OCI-LY7 (cell line): ENCODE measurements around the gene ZNF846. TPM values are rescaled to one million over a fixed set of nuclear protein-coding genes. Genes with fewer than 3 reads are reported as not detected.
A peak's percentile ranks its signal among the peaks of the same experiment; 100 is the strongest.
"Not testable (repeated sequence)": the region's sequence is repeated elsewhere in the genome, so short reads cannot be mapped to it uniquely, and the experiment has no call there.

Experiments
- BruUV-seq: library from RNA; stranded (reverse); fragments of 400-500 nt; replicated peaks from 2 replicates; lab custom pipeline; 2021; lab: Mats Ljungman, UMichigan
- CTCF ChIA-PET: fragments of 300-600 bp; sonication (Branson Sonifier 250); formaldehyde crosslinking; loops from one replicate; lab custom pipeline; 2022; ENCODE audit warnings: antibody characterized with exemption; ENCODE audit not compliant: unreplicated experiment; lab: Charles Lee
- POLR2A ChIA-PET: fragments of 300-600 bp; sonication (Branson Sonifier 250); formaldehyde crosslinking; loops from one replicate; lab custom pipeline; 2022; ENCODE audit warnings: antibody characterized with exemption; lab: Charles Lee
- DNase-seq: peaks from one replicate; pipeline ENCODE4 v3.0.0-alpha.2; 2015; ENCODE audit warnings: low spot score
- H2AFZ ChIP-seq: fragments of 200-600 bp; sonication (generic), shearing (Covaris generic); 2 replicates; pipeline ENCODE4 v1.6.1; 2014; ENCODE audit warnings: mild to moderate bottlenecking, antibody characterized with exemption, low read length, moderate library complexity
- H3K27ac ChIP-seq: fragments of 200-600 bp; sonication (generic); 2 replicates; pipeline ENCODE4 v1.5.1; 2014; ENCODE audit warnings: mixed run types, low read depth, mild to moderate bottlenecking, moderate library complexity, low read length, inconsistent platforms; ENCODE audit not compliant: poor library complexity, severe bottlenecking
- H3K36me3 ChIP-seq: fragments of 200-600 bp; sonication (generic); 2 replicates; pipeline ENCODE4 v1.6.1; 2014; ENCODE audit warnings: mild to moderate bottlenecking, antibody characterized with exemption, low read length, moderate library complexity, mixed read lengths; ENCODE audit not compliant: insufficient read depth
- H3K4me1 ChIP-seq: fragments of 200-600 bp; sonication (generic); 2 replicates; pipeline ENCODE4 v1.5.1; 2014; ENCODE audit warnings: mild to moderate bottlenecking, low read length; ENCODE audit not compliant: insufficient read depth, poor library complexity, severe bottlenecking
- H3K4me2 ChIP-seq: fragments of 200-600 bp; sonication (generic); 2 replicates; pipeline ENCODE4 v1.6.1; 2014; ENCODE audit warnings: mild to moderate bottlenecking, low read length
- H3K4me3 ChIP-seq: fragments of 200-600 bp; sonication (generic); 2 replicates; pipeline ENCODE4 v1.5.1; 2014; ENCODE audit warnings: mild to moderate bottlenecking, low read depth, low read length; ENCODE audit not compliant: poor library complexity, severe bottlenecking
- H3K79me2 ChIP-seq: fragments of 200-600 bp; sonication (generic); 2 replicates; pipeline ENCODE4 v1.6.1; 2016; ENCODE audit warnings: low read depth, mild to moderate bottlenecking, low read length, moderate library complexity, mixed read lengths; ENCODE audit not compliant: insufficient read depth
- H3K9me2 ChIP-seq: fragments of 200-600 bp; sonication (generic); 2 replicates; pipeline ENCODE4 v1.6.1; 2016; ENCODE audit warnings: mild to moderate bottlenecking, low read length, mixed read lengths; ENCODE audit not compliant: insufficient read depth
- H3K9me3 ChIP-seq: fragments of 200-600 bp; sonication (generic); 2 replicates; pipeline ENCODE4 v1.6.1; 2014; ENCODE audit warnings: mild to moderate bottlenecking, mixed run types, low read length, mixed read lengths
- H4K20me1 ChIP-seq: fragments of 200-600 bp; sonication (generic); 2 replicates; pipeline ENCODE4 v1.6.1; 2014; ENCODE audit warnings: mild to moderate bottlenecking, antibody characterized with exemption, low read length, moderate library complexity, mixed read lengths; ENCODE audit not compliant: insufficient read depth
- EZH2phosphoT487 ChIP-seq: fragments of 200-600 bp; sonication (generic); IDR thresholded peaks from 2 replicates; pipeline ENCODE4 v1.6.1; 2018; ENCODE audit warnings: low read depth, borderline replicate concordance, mild to moderate bottlenecking, mixed run types, antibody characterized with exemption, low read length, moderate library complexity, mixed read lengths
- intact Hi-C: fragments of 100-400 bp; cut with micrococcal nuclease; formaldehyde crosslinking; loops from one replicate; pipeline ENCODE4 v1.10.0; 2022; ENCODE audit not compliant: unreplicated experiment
- total RNA-seq, 2 experiments: library from RNA; depleted of rRNA in 1 of 2; stranded (reverse); fragments of >200 nt in 1 of 2; shearing (Covaris generic) in 1 of 2; gene quantifications; 2 replicates each; pipeline ENCODE4 v1.2.3, GENCODE V29; 2014 to 2022
- TF ChIP-seq, protein P1 (sequence below): fragments of 200-600 bp; sonication (generic); conservative IDR thresholded peaks from 2 replicates; pipeline ENCODE4 v1.5.1; 2014; ENCODE audit warnings: mild to moderate bottlenecking, antibody characterized with exemption, low read length, moderate library complexity, mixed read lengths

ZNF846 gene
- total RNA-seq, 2 experiments from 2014 or later = 10.6 to 10.9 TPM

GRCh38 chr19:9792206-9793070, 23.9 kb upstream of the ZNF846 start:
- Histone ChIP-seq H3K27ac (peak overlapping the region; percentile 55), H4K20me1 (no peaks in the 10 kb centered on the region), H3K4me2 (peak overlapping the region; percentile 58), H3K36me3 (no peaks in the 10 kb centered on the region), H2AFZ (peak overlapping the region; percentile 69), H3K9me2 (no peaks in the 10 kb centered on the region), H3K79me2 (no peaks in the 10 kb centered on the region), H3K4me3 (peak overlapping the region; percentile 71), H3K9me3 (no peaks in the 10 kb centered on the region), H3K4me1 (peaks cover 15% of the 10 kb centered on the region)
- TF ChIP-seq, protein P1, sequence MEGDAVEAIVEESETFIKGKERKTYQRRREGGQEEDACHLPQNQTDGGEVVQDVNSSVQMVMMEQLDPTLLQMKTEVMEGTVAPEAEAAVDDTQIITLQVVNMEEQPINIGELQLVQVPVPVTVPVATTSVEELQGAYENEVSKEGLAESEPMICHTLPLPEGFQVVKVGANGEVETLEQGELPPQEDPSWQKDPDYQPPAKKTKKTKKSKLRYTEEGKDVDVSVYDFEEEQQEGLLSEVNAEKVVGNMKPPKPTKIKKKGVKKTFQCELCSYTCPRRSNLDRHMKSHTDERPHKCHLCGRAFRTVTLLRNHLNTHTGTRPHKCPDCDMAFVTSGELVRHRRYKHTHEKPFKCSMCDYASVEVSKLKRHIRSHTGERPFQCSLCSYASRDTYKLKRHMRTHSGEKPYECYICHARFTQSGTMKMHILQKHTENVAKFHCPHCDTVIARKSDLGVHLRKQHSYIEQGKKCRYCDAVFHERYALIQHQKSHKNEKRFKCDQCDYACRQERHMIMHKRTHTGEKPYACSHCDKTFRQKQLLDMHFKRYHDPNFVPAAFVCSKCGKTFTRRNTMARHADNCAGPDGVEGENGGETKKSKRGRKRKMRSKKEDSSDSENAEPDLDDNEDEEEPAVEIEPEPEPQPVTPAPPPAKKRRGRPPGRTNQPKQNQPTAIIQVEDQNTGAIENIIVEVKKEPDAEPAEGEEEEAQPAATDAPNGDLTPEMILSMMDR = no peak
- no peak for TF ChIP-seq EZH2phosphoT487
- intact Hi-C loops = loop anchor here (1.0 to 10.0 kb wide), 3 partner anchors 27 to 478 kb away; partner anchors contain the start of genes FBXL12 and ZNF266
- BruUV-seq = no TSS peak
- peak; percentile 94 for DNase-seq
- ChIA-PET CTCF (no interaction called here), POLR2A (interaction anchor here (0.6 kb wide), 1 partner anchor 191 kb away, joined by 3 read pairs; no protein-coding TSS in a partner anchor)

- intact Hi-C loops = loop anchor here (1.0 to 10.0 kb wide), 3 partner anchors 28 to 477 kb away; partner anchors contain the start of genes FBXL12 and ZNF266
- Histone ChIP-seq H3K36me3 (no peaks in the 10 kb centered on the region), H3K4me2 (peak overlapping the region; percentile 58), H3K9me2 (no peaks in the 10 kb centered on the region), H3K79me2 (no peaks in the 10 kb centered on the region), H2AFZ (peak overlapping the region; percentile 77; the same call in 1 of the 2 replicates), H3K27ac (peak overlapping the region; percentile 55), H3K9me3 (no peaks in the 10 kb centered on the region), H3K4me1 (peaks cover 15% of the 10 kb centered on the region), H4K20me1 (no peaks in the 10 kb centered on the region), H3K4me3 (peak overlapping the region; percentile 71)
- TF ChIP-seq EZH2phosphoT487 = no peak
- TF ChIP-seq, protein P1 = no peak
- BruUV-seq = no TSS peak
- peak; percentile 96 for DNase-seq
- ChIA-PET CTCF (no interaction called here), POLR2A (no interaction called here)
Observed at GRCh38 chr19:9791552-9792205, 23.1 kb upstream of the ZNF846 start.

DNA sequence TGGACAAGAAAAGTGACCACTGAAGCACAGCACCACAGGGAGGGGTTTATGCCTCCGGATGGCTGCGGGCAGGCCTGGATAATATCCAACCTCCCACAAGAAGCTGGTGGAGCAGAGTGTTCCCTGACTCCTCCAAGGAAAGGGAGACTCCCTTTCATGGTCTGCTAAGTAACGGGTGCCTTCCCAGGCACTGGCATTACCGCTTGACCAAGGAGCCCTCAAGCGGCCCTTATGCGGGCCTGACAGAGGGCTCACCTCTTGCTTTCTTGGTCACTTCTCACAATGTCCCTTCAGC, 22.5 kb upstream of the ZNF846 start:
- Histone ChIP-seq H3K4me1 (peaks cover 17% of the 10 kb centered on the region), H2AFZ (peak overlapping the region; percentile 77; the same call in 1 of the 2 replicates), H3K4me3 (peak overlapping the region; percentile 71), H3K4me2 (peak overlapping the region; percentile 57)
- H3K9me2 ChIP-seq, H3K9me3 ChIP-seq, H4K20me1 ChIP-seq, H3K79me2 ChIP-seq, DNase-seq, BruUV-seq, POLR2A ChIA-PET, H3K36me3 ChIP-seq, H3K27ac ChIP-seq, CTCF ChIA-PET: not testable (repeated sequence)
- intact Hi-C loops = loop anchor here (10.0 kb wide), 2 partner anchors 356 to 476 kb away; partner anchors contain the start of gene ZNF266

DNA sequence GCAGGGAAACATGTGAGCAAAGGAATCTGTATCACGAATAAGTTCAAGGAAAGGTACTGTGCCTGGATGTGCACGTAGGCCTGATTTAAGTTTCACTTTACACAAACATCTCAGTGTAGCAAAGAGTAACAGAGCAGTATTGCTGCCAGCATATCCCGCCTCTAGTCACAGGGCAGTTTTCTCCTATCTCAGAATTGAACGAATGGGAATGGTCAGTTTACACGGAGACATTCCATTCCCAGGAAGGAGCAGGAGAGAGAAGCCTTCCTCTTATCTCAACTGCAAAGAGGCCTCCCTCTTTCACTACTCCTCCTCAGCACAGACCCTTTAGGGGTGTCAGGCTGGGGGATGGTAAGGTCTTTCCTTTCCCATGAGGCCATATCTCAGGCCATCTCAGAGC, 21.0 kb upstream of the ZNF846 start:
- H3K4me3 ChIP-seq, H3K79me2 ChIP-seq, H3K4me2 ChIP-seq, H3K9me2 ChIP-seq, CTCF ChIA-PET, BruUV-seq, POLR2A ChIA-PET, H3K27ac ChIP-seq, H4K20me1 ChIP-seq, H3K36me3 ChIP-seq, H3K9me3 ChIP-seq, intact Hi-C loops, DNase-seq: not testable (repeated sequence)
- Histone ChIP-seq H3K4me1 (peaks cover 17% of the 10 kb centered on the region), H2AFZ (0 out of 2 replicates have a peak overlapping the region, but pooled peaks have one; percentile 40)
